VCaP (cell line): ENCODE measurements around the gene VTI1B.
"Not testable (repeated sequence)": the region's sequence is repeated elsewhere in the genome, so short reads cannot be mapped to it uniquely, and the experiment has no call there.

ENCODE experiments used
- H3K27ac ChIP-seq: fragments of 450-650 bp; 2 replicates; pipeline ENCODE4 v1.5.1; 2017
- CTCF ChIP-seq: fragments of 450-650 bp; conservative IDR thresholded peaks from 2 replicates; pipeline ENCODE4 v1.5.1; 2017; ENCODE audit warnings: mild to moderate bottlenecking, moderate library complexity

Gene VTI1B

DNA sequence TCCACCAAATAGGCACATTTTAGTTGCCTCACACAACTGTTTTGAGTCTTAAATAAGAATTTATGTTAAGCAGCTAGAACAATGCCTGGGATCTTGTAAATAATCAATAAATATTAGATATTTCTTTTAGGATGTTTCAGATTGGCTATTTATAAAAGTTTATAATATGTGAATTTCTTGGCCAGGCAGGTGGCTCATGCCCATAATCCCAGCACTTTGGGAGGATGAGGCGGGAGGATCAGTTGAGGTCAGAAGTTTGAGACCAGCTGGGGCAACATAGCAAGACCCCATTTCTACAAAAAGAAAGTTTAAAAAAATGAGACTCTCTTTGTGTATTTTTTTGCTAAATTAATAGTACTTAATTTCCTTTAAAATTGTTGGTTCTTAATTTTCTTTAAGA lies 33.0 kb downstream of the VTI1B start:
- no peak overlapping the region for H3K27ac ChIP-seq
- TF ChIP-seq CTCF, result no peak

GRCh38 chr14:67638642-67639041 lies 35.8 kb downstream of the VTI1B start:
- H3K27ac ChIP-seq, result no peak overlapping the region
- TF ChIP-seq CTCF, result no peak

DNA sequence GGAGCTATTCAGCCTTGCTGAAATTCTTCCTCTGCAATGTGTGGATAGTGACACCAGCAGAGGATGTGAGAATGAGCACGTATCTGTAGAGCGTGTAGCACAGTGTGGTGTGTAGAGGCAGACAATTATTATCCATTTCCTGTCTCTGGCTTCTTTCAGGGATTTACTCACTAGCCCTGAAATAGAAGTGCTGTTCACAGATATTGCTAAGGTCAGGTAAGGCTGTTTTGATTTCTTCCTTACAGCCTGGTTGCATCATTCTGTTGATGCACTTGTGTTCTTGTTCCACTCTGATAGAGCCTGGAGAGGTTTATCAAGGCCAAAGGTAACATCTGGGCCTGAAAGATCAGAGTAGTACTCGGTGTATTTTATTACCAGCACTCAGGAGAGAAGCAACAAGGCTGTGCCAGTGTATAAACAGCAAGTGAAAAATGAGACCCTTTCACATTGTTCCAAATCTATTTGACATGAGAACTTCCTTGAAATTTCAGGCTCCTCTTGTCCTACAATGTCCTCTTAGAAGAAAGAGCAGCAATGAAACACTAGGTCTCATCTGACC lies 38.0 kb downstream of the VTI1B start:
- H3K27ac ChIP-seq, result no peak overlapping the region
- no peak for TF ChIP-seq CTCF

DNA sequence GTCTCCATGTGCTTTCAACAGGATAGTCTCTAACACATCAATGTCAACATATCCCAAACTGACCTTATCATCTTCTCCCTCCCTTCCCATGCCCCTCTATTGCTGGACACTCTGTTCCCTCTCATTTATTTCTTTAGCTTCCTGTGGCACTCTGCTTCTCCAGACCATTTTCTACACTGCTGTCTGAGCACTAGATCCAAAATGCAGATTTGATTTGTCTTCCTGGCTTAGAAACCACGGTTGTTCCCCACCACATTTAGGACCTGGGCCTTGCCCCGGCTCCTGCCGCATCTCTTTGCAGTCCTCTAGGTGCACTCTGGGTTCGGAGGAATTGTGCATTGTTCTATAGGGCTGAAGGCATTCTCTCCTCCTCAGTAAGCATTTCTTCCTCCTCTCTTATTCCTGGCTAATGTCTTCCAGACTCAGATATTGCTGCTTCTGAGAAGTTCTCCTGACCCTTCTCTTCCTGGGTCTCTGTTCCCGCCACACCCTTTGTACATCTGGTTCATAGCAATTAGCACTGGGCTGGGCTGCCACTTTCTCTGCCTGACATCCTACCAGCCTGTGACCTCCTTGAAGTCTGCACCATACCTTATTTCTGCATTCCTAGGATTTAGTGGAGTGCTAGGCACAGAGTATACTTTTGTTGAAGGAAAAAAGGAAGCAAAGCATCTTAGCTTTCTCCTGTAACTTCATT lies 40.8 kb downstream of the VTI1B start:
- TF ChIP-seq CTCF, result no peak

DNA sequence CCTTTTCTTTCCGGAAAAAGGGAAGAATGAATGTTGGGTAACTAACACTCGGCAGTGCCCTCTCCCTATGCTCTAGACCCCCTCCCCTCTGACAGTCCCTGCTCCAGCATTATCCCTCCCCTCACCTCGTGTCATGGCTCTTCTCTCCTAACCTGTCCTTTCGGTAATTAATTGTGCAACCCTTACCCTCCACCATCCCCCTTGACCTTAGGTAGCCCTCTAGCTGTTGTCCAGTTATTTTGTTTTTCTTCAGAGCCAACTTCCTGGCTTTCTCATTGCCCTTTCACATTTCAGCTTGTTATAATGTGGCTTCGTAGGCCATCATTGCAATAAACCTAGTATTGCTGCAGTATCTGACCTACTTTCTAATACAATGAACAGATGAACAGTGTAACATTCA lies 43.5 kb downstream of the VTI1B start:
- TF ChIP-seq CTCF, result no peak
- no peak overlapping the region for H3K27ac ChIP-seq

More for the DNA sequence above, 40.8 kb downstream of the VTI1B start:
- H3K27ac ChIP-seq, result no peak overlapping the region

GRCh38 chr14:67630186-67630585 lies 44.2 kb downstream of the VTI1B start:
- no peak for TF ChIP-seq CTCF
- H3K27ac ChIP-seq, result no peak overlapping the region; the same call in 1 of the 2 replicates

GRCh38 chr14:67627519-67627918 lies 46.9 kb downstream of the VTI1B start:
- no peak overlapping the region for H3K27ac ChIP-seq
- TF ChIP-seq CTCF, result no peak

DNA sequence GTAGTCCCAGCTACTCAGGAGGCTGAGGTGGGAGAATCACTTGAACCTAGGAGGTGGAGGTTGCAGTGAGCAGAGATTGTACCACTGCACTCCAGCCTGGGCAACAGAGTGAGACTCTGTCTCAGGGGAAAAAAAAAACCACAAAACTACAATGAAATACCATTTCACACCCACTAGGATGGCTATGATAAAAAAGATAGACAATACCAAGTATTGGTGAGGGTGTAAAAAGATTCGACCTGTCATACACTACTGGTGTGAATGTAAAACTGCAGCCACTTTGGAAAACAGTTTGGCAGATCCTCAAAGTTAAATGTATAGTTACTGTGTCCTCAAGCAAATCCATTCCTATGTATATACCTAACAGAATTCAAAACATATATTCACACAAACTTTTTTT lies 48.3 kb downstream of the VTI1B start:
- H3K27ac ChIP-seq, result not testable (repeated sequence)
